Stimulated activated CD4-positive, alpha-beta T cell treated with anti-CD3 and anti-CD28 coated beads, Interleukin-2, amount 100 ng/mL, for 4 hours (primary cell): ENCODE measurements around the gene DRGX.

Experiments used
- DNase-seq: peaks from one replicate; pipeline ENCODE4 v3.0.0-alpha.2; 2020; ENCODE audit warnings: low read depth

Gene DRGX

GRCh38 chr10:49318755-49319154 is 77.1 kb downstream of the DRGX start:
- no peak for DNase-seq

- no peak for DNase-seq
Observed at GRCh38 chr10:49318028-49318427, 77.9 kb downstream of the DRGX start.

DNA sequence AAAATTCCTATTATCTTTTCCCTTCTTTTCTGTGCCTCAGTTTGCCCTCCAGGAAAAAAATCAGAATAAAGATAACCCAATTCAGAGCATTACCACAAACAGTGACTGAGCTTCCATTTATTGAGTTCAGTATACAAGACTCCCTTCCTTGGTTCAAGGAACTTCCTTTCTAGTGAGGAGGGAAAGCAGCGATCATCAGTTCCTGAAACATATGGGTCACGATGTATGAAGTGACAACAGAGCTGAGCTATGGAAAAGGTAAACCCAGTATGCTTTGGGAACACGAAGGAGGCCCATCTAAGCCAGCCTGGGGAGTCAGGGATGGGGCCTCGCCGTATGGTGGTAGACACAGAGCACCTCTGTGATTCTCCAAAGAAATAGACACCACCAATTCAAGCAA is 81.1 kb downstream of the DRGX start:
- DNase-seq, result no peak
